Vagina (tissue), 2 donors: ENCODE data around the gene COL12A1. TPM values are rescaled to one million over a fixed set of nuclear protein-coding genes. Genes with fewer than 3 reads are reported as not detected.

Source experiments
- DNase-seq, 2 donors: peaks; one replicate each; pipeline ENCODE4 v3.0.0-alpha.2; 2017; ENCODE audit errors: extremely low spot score in 2 of 2
- H3K27ac ChIP-seq: fragments of 200-600 bp; sonication (generic); one replicate; pipeline ENCODE4 v1.5.1; 2019
- H3K27me3 ChIP-seq: fragments of 200-600 bp; sonication (generic); one replicate; pipeline ENCODE4 v1.5.1; 2019
- H3K36me3 ChIP-seq, 2 donors: fragments of 200-600 bp; sonication (generic); one replicate each; pipeline ENCODE4 v1.5.1; 2017 to 2019
- H3K4me1 ChIP-seq: fragments of 200-600 bp; sonication (generic); one replicate; pipeline ENCODE4 v1.5.1; 2019
- H3K4me3 ChIP-seq, 2 donors: fragments of 200-600 bp; sonication (generic); 1 replicate in 1 of 2; 2 replicates in 1 of 2; pipeline ENCODE4 v1.5.1; 2016 to 2019
- H3K9me3 ChIP-seq: fragments of 200-600 bp; sonication (generic); one replicate; pipeline ENCODE4 v1.5.1; 2019
- CTCF ChIP-seq, 3 experiments: fragments of 450-650 bp in 2 of 3; fragments of 200-600 bp in 1 of 3; sonication (generic) in 1 of 3; IDR thresholded peaks; one replicate each; pipeline ENCODE4 v1.5.1; 2017 to 2019; ENCODE audit warnings: antibody characterized with exemption in 3 of 3, mild to moderate bottlenecking in 2 of 3, moderate library complexity in 2 of 3
- POLR2A ChIP-seq, 2 donors: fragments of 450-650 bp; IDR thresholded peaks; one replicate each; pipeline ENCODE4 v1.6.1; 2017; ENCODE audit warnings: antibody characterized with exemption in 2 of 2, mild to moderate bottlenecking in 2 of 2, moderate library complexity in 2 of 2
- POLR2AphosphoS5 ChIP-seq, 2 donors: sonication (generic); formaldehyde crosslinking; IDR thresholded peaks; one replicate each; pipeline ENCODE4 v1.9.0; 2017; ENCODE audit warnings: antibody characterized with exemption in 2 of 2, mild to moderate bottlenecking in 2 of 2, low read depth in 1 of 2; ENCODE audit not compliant: insufficient read depth in 1 of 2
- intact Hi-C: fragments of 100-400 bp; cut with DNase I; formaldehyde crosslinking; loops from one replicate; pipeline ENCODE4 v1.15.1; 2023
- total RNA-seq: library from RNA; depleted of rRNA; stranded (reverse); fragments of >200 nt; gene quantifications from one replicate; pipeline ENCODE4 v1.2.3, GENCODE V29; 2016

The COL12A1 gene
- 130 TPM for total RNA-seq

- Histone ChIP-seq H3K36me3 (no peaks in the 10 kb centered on the region), H3K9me3 (no peaks in the 10 kb centered on the region), H3K4me3 (peak within 1 kb of the TSS; percentile 66 to 79), H3K4me1 (peaks cover 54% of the 10 kb centered on the region), H3K27ac (peak within 1 kb of the TSS; percentile 87), H3K27me3 (no peaks in the 10 kb centered on the region)
- peak in 1 of 2 donors; percentile 98 for DNase-seq
- TF ChIP-seq POLR2A (IDR thresholded peaks at IDR 0.05) (peak in 1 of 2 donors; percentile 55), CTCF (IDR thresholded peaks at IDR 0.05) (peak in 2 of 3 experiments; percentile 5 to 24), POLR2AphosphoS5 (IDR thresholded peaks at IDR 0.05; ENCODE audit: insufficient read depth in 1 of 2, low read depth in 1 of 2) (peak; percentile 63 to 94)
- intact Hi-C loops, result loop anchor here (5.0 to 10.0 kb wide), 4 partner anchors 109 to 1461 kb away; no protein-coding TSS in a partner anchor
Measured at GRCh38 chr6:75205776-75206575, at the start of gene COL12A1. TSS of gene COL12A1 (minus strand) at chr6:75206053. CDS start at chr6:75202792, 3,261 bp downstream.

GRCh38 chr6:75250552-75250951 is 44.7 kb upstream of the COL12A1 start:
- TF ChIP-seq POLR2AphosphoS5 (IDR thresholded peaks at IDR 0.05; ENCODE audit: insufficient read depth in 1 of 2, low read depth in 1 of 2) (no peak), POLR2A (IDR thresholded peaks at IDR 0.05) (no peak), CTCF (IDR thresholded peaks at IDR 0.05) (no peak)
- Histone ChIP-seq H3K27me3 (no peaks in the 10 kb centered on the region), H3K4me1 (no peaks in the 10 kb centered on the region), H3K36me3 (peaks cover 0 to 13% of the 10 kb centered on the region in 2 donors), H3K27ac (no peak overlapping the region), H3K4me3 (no peak overlapping the region), H3K9me3 (no peaks in the 10 kb centered on the region)
- intact Hi-C loops, result loop anchor here (10.0 kb wide), 1 partner anchor 274 kb away; no protein-coding TSS in a partner anchor
- no peak for DNase-seq

GRCh38 chr6:75249837-75250236 is 44.0 kb upstream of the COL12A1 start:
- TF ChIP-seq POLR2A (IDR thresholded peaks at IDR 0.05), result no peak
- no peak for TF ChIP-seq CTCF (IDR thresholded peaks at IDR 0.05)
- TF ChIP-seq POLR2AphosphoS5 (IDR thresholded peaks at IDR 0.05; ENCODE audit: insufficient read depth in 1 of 2, low read depth in 1 of 2), result no peak
- no peaks in the 10 kb centered on the region for H3K27me3 ChIP-seq
- DNase-seq, result no peak
- no peaks in the 10 kb centered on the region for H3K9me3 ChIP-seq
- H3K4me1 ChIP-seq, result peaks cover 1% of the 10 kb centered on the region
- H3K36me3 ChIP-seq, result peaks cover 0 to 6% of the 10 kb centered on the region in 2 donors
- H3K4me3 ChIP-seq, result no peak overlapping the region
- intact Hi-C loops, result loop anchor here (10.0 kb wide), 1 partner anchor 275 kb away; no protein-coding TSS in a partner anchor
- H3K27ac ChIP-seq, result no peak overlapping the region

GRCh38 chr6:75246386-75246785 is 40.5 kb upstream of the COL12A1 start:
- Histone ChIP-seq H3K27me3 (no peaks in the 10 kb centered on the region), H3K4me1 (peaks cover 26% of the 10 kb centered on the region), H3K27ac (no peak overlapping the region), H3K4me3 (no peak overlapping the region), H3K36me3 (no peaks in the 10 kb centered on the region), H3K9me3 (no peaks in the 10 kb centered on the region)
- intact Hi-C loops, result no loop called here
- TF ChIP-seq POLR2AphosphoS5 (IDR thresholded peaks at IDR 0.05; ENCODE audit: insufficient read depth in 1 of 2, low read depth in 1 of 2), result no peak
- TF ChIP-seq POLR2A (IDR thresholded peaks at IDR 0.05), result no peak
- no peak for TF ChIP-seq CTCF (IDR thresholded peaks at IDR 0.05)
- DNase-seq, result no peak
